Small intestine (tissue), 7 donors: ENCODE measurements around the gene OPN1MW. TPM values are rescaled to one million over a fixed set of nuclear protein-coding genes. Genes with fewer than 3 reads are reported as not detected.
"Not testable (repeated sequence)": the region's sequence is repeated elsewhere in the genome, so short reads cannot be mapped to it uniquely, and the experiment has no call there.

Source experiments
- DNase-seq, 2 donors: peaks; one replicate each; pipeline versions ENCODE4 v3.0.0 to v3.0.0-alpha.2; 2013
- FAIRE-seq: peaks from 2 replicates; lab custom pipeline; 2012; peaks lifted over from hg19 to GRCh38; lab: Jason Lieb, UNC
- H3K27ac ChIP-seq, 3 donors: one replicate each; pipeline ENCODE4 v1.5.1; 2013; ENCODE audit warnings: low read length in 2 of 3, mild to moderate bottlenecking in 2 of 3, control low read depth in 1 of 3, inconsistent platforms in 1 of 3, low read depth in 1 of 3, moderate library complexity in 1 of 3
- H3K27me3 ChIP-seq, 3 donors: one replicate each; pipeline ENCODE4 v1.6.1; 2013; ENCODE audit warnings: low read length in 3 of 3, inconsistent platforms in 1 of 3; ENCODE audit not compliant: control insufficient read depth in 3 of 3, insufficient read depth in 3 of 3
- H3K36me3 ChIP-seq, 3 donors: one replicate each; pipeline ENCODE4 v1.6.1; 2013; ENCODE audit warnings: low read length in 3 of 3, inconsistent platforms in 1 of 3, low read depth in 1 of 3, mild to moderate bottlenecking in 1 of 3, moderate library complexity in 1 of 3; ENCODE audit not compliant: control insufficient read depth in 3 of 3, insufficient read depth in 2 of 3
- H3K4me1 ChIP-seq, 3 donors: one replicate each; pipeline ENCODE4 v1.6.1; 2013; ENCODE audit warnings: low read length in 2 of 3, inconsistent platforms in 1 of 3, low read depth in 1 of 3, mild to moderate bottlenecking in 1 of 3, moderate library complexity in 1 of 3; ENCODE audit not compliant: control insufficient read depth in 3 of 3, insufficient read depth in 2 of 3
- H3K4me3 ChIP-seq, 3 donors: one replicate each; pipeline ENCODE4 v1.5.1; 2013; ENCODE audit warnings: low read length in 3 of 3, control low read depth in 1 of 3, inconsistent platforms in 1 of 3, low read depth in 1 of 3, mild to moderate bottlenecking in 1 of 3, moderate library complexity in 1 of 3
- H3K9me3 ChIP-seq, 2 donors: one replicate each; pipeline ENCODE4 v1.6.1; 2013; ENCODE audit warnings: low read depth in 1 of 2, low read length in 1 of 2; ENCODE audit not compliant: control insufficient read depth in 2 of 2, insufficient read depth in 1 of 2
- WGBS, 3 donors: extraction: QIAGEN DNeasy Blood & Tissue Kit; methylation state at CpG; one replicate each; pipeline ENCODE4 v1.1.7; 2013; 5-methylcytosine and 5-hydroxymethylcytosine counted together
- polyA plus RNA-seq, 4 donors: library from polyadenylated mRNA; stranded (reverse) in 3 of 4; unstranded in 1 of 4; fragments of 200-250 nt in 3 of 4; fragments of 120-200 nt in 1 of 4; gene quantifications; one replicate each; pipeline versions ENCODE4 v1.2.1 to v1.2.3, GENCODE V29; 2013
- donor health status: healthy with polysubstance abuse.
- donor health status: control.
- donor health status: control.
- donor health status: Bipolar disorder and iron deficiency.
- donor health status: healthy.

The OPN1MW gene
- polyA plus RNA-seq, 4 donors = not detected

- H3K27ac ChIP-seq, H3K4me1 ChIP-seq, H3K36me3 ChIP-seq, DNase-seq, H3K4me3 ChIP-seq, H3K9me3 ChIP-seq, FAIRE-seq, H3K27me3 ChIP-seq: not testable (repeated sequence)
- no CpG with 5 or more reads among the region's 8 CpGs for WGBS, 3 donors
Measured at GRCh38 chrX:154183794-154184193, 1.4 kb downstream of the OPN1MW start.

GRCh38 chrX:154192846-154193245 lies 10.4 kb downstream of the OPN1MW start:
- FAIRE-seq, H3K4me1 ChIP-seq, DNase-seq, H3K27ac ChIP-seq, H3K36me3 ChIP-seq, H3K4me3 ChIP-seq, H3K27me3 ChIP-seq, H3K9me3 ChIP-seq: not testable (repeated sequence)
- WGBS, 3 donors = no CpG with 5 or more reads among the region's 8 CpGs

GRCh38 chrX:154194316-154194715 lies 11.9 kb downstream of the OPN1MW start:
- WGBS, 3 donors = no CpG with 5 or more reads among the region's 2 CpGs
- FAIRE-seq, DNase-seq, H3K27ac ChIP-seq, H3K4me3 ChIP-seq, H3K4me1 ChIP-seq, H3K9me3 ChIP-seq, H3K27me3 ChIP-seq, H3K36me3 ChIP-seq: not testable (repeated sequence)

GRCh38 chrX:154196466-154196865 lies 14.1 kb downstream of the OPN1MW start:
- H3K27ac ChIP-seq, H3K27me3 ChIP-seq, H3K4me1 ChIP-seq, H3K36me3 ChIP-seq, DNase-seq, H3K9me3 ChIP-seq, H3K4me3 ChIP-seq, FAIRE-seq: not testable (repeated sequence)
- no CpG with 5 or more reads among the region's 15 CpGs for WGBS, 3 donors

GRCh38 chrX:154209670-154210418 lies 27.4 kb downstream of the OPN1MW start:
- H3K4me1 ChIP-seq, H3K36me3 ChIP-seq, H3K9me3 ChIP-seq, H3K27ac ChIP-seq, FAIRE-seq, DNase-seq, H3K4me3 ChIP-seq, H3K27me3 ChIP-seq: not testable (repeated sequence)
- WGBS, 3 donors = no CpG with 5 or more reads among the region's 21 CpGs

- H3K27ac ChIP-seq, H3K4me1 ChIP-seq, H3K4me3 ChIP-seq, DNase-seq, H3K36me3 ChIP-seq, H3K9me3 ChIP-seq, H3K27me3 ChIP-seq, FAIRE-seq: not testable (repeated sequence)
- 78 to 84% (median 83%) methylated on average over 4 to 5 of the region's 9 CpGs for WGBS, 3 donors
Measured at GRCh38 chrX:154211057-154211456, 28.7 kb downstream of the OPN1MW start.

GRCh38 chrX:154211499-154211898 lies 29.1 kb downstream of the OPN1MW start:
- not testable (repeated sequence) for H3K36me3 ChIP-seq, FAIRE-seq, H3K27me3 ChIP-seq, H3K27ac ChIP-seq, H3K4me3 ChIP-seq, DNase-seq, H3K9me3 ChIP-seq, H3K4me1 ChIP-seq
- no CpG with 5 or more reads among the region's 10 CpGs for WGBS, 3 donors

- H3K4me3 ChIP-seq, H3K27ac ChIP-seq, DNase-seq, H3K27me3 ChIP-seq, H3K36me3 ChIP-seq, H3K9me3 ChIP-seq, FAIRE-seq, H3K4me1 ChIP-seq: not testable (repeated sequence)
- WGBS, 3 donors = no CpG with 5 or more reads among the region's 16 CpGs
Measured at GRCh38 chrX:154219456-154219855, 37.1 kb downstream of the OPN1MW start, which contains the start of gene OPN1MW2. TSS of gene OPN1MW2 (plus strand) at chrX:154219756. CDS start at chrX:154219816, 60 bp downstream.

GRCh38 chrX:154225292-154225691 lies 42.9 kb downstream of the OPN1MW start:
- H3K27ac ChIP-seq, H3K36me3 ChIP-seq, H3K9me3 ChIP-seq, H3K27me3 ChIP-seq, FAIRE-seq, H3K4me3 ChIP-seq, H3K4me1 ChIP-seq, DNase-seq: not testable (repeated sequence)
- no CpG with 5 or more reads among the region's 6 CpGs for WGBS, 3 donors
